H9 (cell line): ENCODE data around the gene UPB1. TPM values are rescaled to one million over a fixed set of nuclear protein-coding genes. Genes with fewer than 3 reads are reported as not detected.

Experiments
- DNase-seq: peaks from one replicate; pipeline ENCODE4 v3.0.0-alpha.2; 2017
- H2AFZ ChIP-seq: one replicate; pipeline ENCODE4 v1.6.1; 2013; ENCODE audit warnings: mild to moderate bottlenecking, low read length, control low read depth, moderate library complexity
- H2AK5ac ChIP-seq: 2 replicates; pipeline ENCODE4 v1.6.1; 2013; ENCODE audit warnings: low read length, control low read depth, mixed read lengths; ENCODE audit not compliant: insufficient read length
- H2BK120ac ChIP-seq: one replicate; pipeline ENCODE4 v1.6.1; 2013; ENCODE audit warnings: low read depth, mild to moderate bottlenecking, low read length, control low read depth, inconsistent platforms; ENCODE audit not compliant: poor library complexity, severe bottlenecking
- H2BK12ac ChIP-seq: 2 replicates; pipeline ENCODE4 v1.6.1; 2013; ENCODE audit warnings: low read length, control low read depth, mixed read lengths, low read depth; ENCODE audit not compliant: insufficient read length
- H2BK15ac ChIP-seq: 2 replicates; pipeline ENCODE4 v1.6.1; 2013; ENCODE audit warnings: low read depth, low read length, control low read depth
- H2BK20ac ChIP-seq: one replicate; pipeline ENCODE4 v1.6.1; 2013; ENCODE audit warnings: low read depth, mild to moderate bottlenecking, low read length, control low read depth, inconsistent platforms; ENCODE audit not compliant: poor library complexity, severe bottlenecking
- H2BK5ac ChIP-seq: 2 replicates; pipeline ENCODE4 v1.6.1; 2013; ENCODE audit warnings: low read length, control low read depth, mixed read lengths; ENCODE audit not compliant: insufficient read length
- H3K14ac ChIP-seq: 2 replicates; pipeline ENCODE4 v1.6.1; 2013; ENCODE audit warnings: low read length, control low read depth; ENCODE audit not compliant: insufficient read depth
- H3K18ac ChIP-seq: 2 replicates; pipeline ENCODE4 v1.6.1; 2013; ENCODE audit warnings: low read depth, mild to moderate bottlenecking, mixed read lengths, low read length, control low read depth; ENCODE audit not compliant: insufficient read length
- H3K23ac ChIP-seq: 2 replicates; pipeline ENCODE4 v1.6.1; 2013; ENCODE audit warnings: low read length, control low read depth, mixed read lengths, low read depth; ENCODE audit not compliant: insufficient read length
- H3K23me2 ChIP-seq: 2 replicates; pipeline ENCODE4 v1.6.1; 2013; ENCODE audit warnings: low read depth, mild to moderate bottlenecking, mixed read lengths, low read length, control low read depth; ENCODE audit not compliant: insufficient read length, poor library complexity, severe bottlenecking
- H3K27ac ChIP-seq: 2 replicates; pipeline ENCODE4 v1.5.1; 2013; ENCODE audit warnings: low read length, control low read depth, mixed read lengths, low read depth; ENCODE audit not compliant: insufficient read length
- H3K27me3 ChIP-seq: 2 replicates; pipeline ENCODE4 v1.6.1; 2013; ENCODE audit warnings: low read length, control low read depth, inconsistent platforms; ENCODE audit not compliant: insufficient read depth
- H3K4ac ChIP-seq: 2 replicates; pipeline ENCODE4 v1.6.1; 2013; ENCODE audit warnings: low read depth, mild to moderate bottlenecking, control low read depth, inconsistent platforms, low read length, moderate library complexity
- H3K4me1 ChIP-seq: 2 replicates; pipeline ENCODE4 v1.6.1; 2013; ENCODE audit warnings: low read length, control low read depth, inconsistent platforms; ENCODE audit not compliant: insufficient read depth
- H3K4me2 ChIP-seq: 2 replicates; pipeline ENCODE4 v1.6.1; 2013; ENCODE audit warnings: low read length, control low read depth, mixed read lengths; ENCODE audit not compliant: insufficient read length, insufficient read depth
- H3K56ac ChIP-seq: 2 replicates; pipeline ENCODE4 v1.6.1; 2013; ENCODE audit warnings: low read depth, mild to moderate bottlenecking, mixed read lengths, low read length, control low read depth; ENCODE audit not compliant: insufficient read length
- H3K79me1 ChIP-seq: 2 replicates; pipeline ENCODE4 v1.6.1; 2013; ENCODE audit warnings: low read depth, mild to moderate bottlenecking, moderate library complexity, low read length, control low read depth, inconsistent platforms; ENCODE audit not compliant: insufficient read depth, poor library complexity, severe bottlenecking
- H3K79me2 ChIP-seq: 2 replicates; pipeline ENCODE4 v1.6.1; 2013; ENCODE audit warnings: low read length, control low read depth, inconsistent platforms; ENCODE audit not compliant: insufficient read depth
- H3K9ac ChIP-seq: 2 replicates; pipeline ENCODE4 v1.6.1; 2013; ENCODE audit warnings: low read length, control low read depth, mixed read lengths; ENCODE audit not compliant: insufficient read length; ENCODE audit errors: extremely low read depth
- H3K9me3 ChIP-seq: one replicate; pipeline ENCODE4 v1.6.1; 2013; ENCODE audit warnings: low read depth, low read length, inconsistent platforms; ENCODE audit not compliant: control insufficient read depth
- H3T11ph ChIP-seq: one replicate; pipeline ENCODE4 v1.6.1; 2013; ENCODE audit warnings: mild to moderate bottlenecking, low read length, control low read depth, inconsistent platforms
- H4K20me1 ChIP-seq: one replicate; pipeline ENCODE4 v1.6.1; 2013; ENCODE audit not compliant: control insufficient read depth, insufficient read length, insufficient read depth
- H4K5ac ChIP-seq: 2 replicates; pipeline ENCODE4 v1.6.1; 2013; ENCODE audit warnings: low read depth, mild to moderate bottlenecking, mixed read lengths, low read length, control low read depth; ENCODE audit not compliant: insufficient read length
- H4K8ac ChIP-seq: replicated peaks from 2 replicates; pipeline ENCODE4 v1.6.1; 2013; ENCODE audit warnings: low read length, control low read depth, mixed read lengths, low read depth; ENCODE audit not compliant: insufficient read length
- H4K91ac ChIP-seq: 2 replicates; pipeline ENCODE4 v1.6.1; 2013; ENCODE audit warnings: low read depth, mild to moderate bottlenecking, moderate library complexity, mixed read lengths, low read length, control low read depth; ENCODE audit not compliant: insufficient read length
- H3K27ac Mint-ChIP-seq, 3 experiments: 2 replicates in 2 of 3; 3 replicates in 1 of 3; pipeline ENCODE4 v1.8.0; 2020 to 2021; ENCODE audit warnings: mixed read lengths in 3 of 3, mild to moderate bottlenecking in 1 of 3, moderate library complexity in 1 of 3
- H3K27me3 Mint-ChIP-seq: 2 replicates; pipeline ENCODE4 v1.8.0; 2021; ENCODE audit warnings: low read depth, mild to moderate bottlenecking, moderate library complexity, mixed read lengths
- H3K36me3 Mint-ChIP-seq, 3 experiments: 2 replicates in 2 of 3; 3 replicates in 1 of 3; pipeline ENCODE4 v1.8.0; 2020 to 2021; ENCODE audit warnings: low read depth in 3 of 3, mixed read lengths in 3 of 3; ENCODE audit not compliant: insufficient read depth in 1 of 3
- H3K4me1 Mint-ChIP-seq, 2 experiments: 2 replicates each; pipeline ENCODE4 v1.8.0; 2020; ENCODE audit warnings: mixed read lengths in 2 of 2
- H3K4me3 Mint-ChIP-seq, 2 experiments: 2 replicates in 1 of 2; 3 replicates in 1 of 2; pipeline ENCODE4 v1.8.0; 2020 to 2021; ENCODE audit warnings: mild to moderate bottlenecking in 2 of 2, mixed read lengths in 2 of 2, moderate library complexity in 1 of 2
- H3K9me3 Mint-ChIP-seq, 2 experiments: 2 replicates in 1 of 2; 3 replicates in 1 of 2; pipeline ENCODE4 v1.8.0; 2020; ENCODE audit warnings: mild to moderate bottlenecking in 2 of 2, mixed read lengths in 2 of 2, moderate library complexity in 1 of 2
- WGBS: extraction: QIAGEN DNeasy Blood & Tissue Kit; methylation state at CpG from one replicate; pipeline ENCODE4 v1.1.7; 2013; ENCODE audit warnings: missing lambda C conversion rate, low lambda C conversion rate, mixed read lengths; ENCODE audit not compliant: insufficient read length; ENCODE audit errors: extremely low coverage; 5-methylcytosine and 5-hydroxymethylcytosine counted together
- total RNA-seq: library from RNA; stranded (reverse); gene quantifications from 2 replicates; pipeline ENCODE4 v1.2.1, GENCODE V29; 2021
- TF ChIP-seq, protein P1 (sequence below): fragments of 200-600 bp; sonication (generic); conservative IDR thresholded peaks from 3 replicates; pipeline ENCODE4 v1.8.0; 2021; ENCODE audit warnings: antibody characterized with exemption, mild to moderate bottlenecking

The UPB1 gene
- total RNA-seq, 1 experiment from 2014 or later = not detected

DNA sequence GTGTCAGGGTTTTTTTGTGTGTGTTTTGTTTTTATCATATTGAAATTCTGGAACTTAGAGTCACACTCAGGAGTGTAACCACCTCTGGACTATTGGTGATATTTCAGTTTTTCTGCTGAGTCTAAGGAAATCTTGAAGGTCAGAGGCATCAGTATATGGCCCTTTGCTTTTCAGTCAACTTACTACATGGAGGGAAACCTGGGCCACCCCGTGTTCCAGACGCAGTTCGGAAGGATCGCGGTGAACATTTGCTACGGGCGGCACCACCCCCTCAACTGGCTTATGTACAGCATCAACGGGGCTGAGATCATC is 19.9 kb downstream of the UPB1 start:
- Histone ChIP-seq H3K4me1 (no peaks in the 10 kb centered on the region; the same call in 1 of the 2 replicates), H2BK120ac (no peak overlapping the region), H3K14ac (no peak overlapping the region), H2BK15ac (no peak overlapping the region), H4K5ac (no peak overlapping the region), H3K9me3 (no peaks in the 10 kb centered on the region), H4K91ac (no peak overlapping the region), H2AFZ (no peak overlapping the region), H3K79me2 (no peaks in the 10 kb centered on the region), H3K27me3 (no peaks in the 10 kb centered on the region), H3K23me2 (no peaks in the 10 kb centered on the region), H2BK5ac (no peak overlapping the region), H2BK20ac (no peak overlapping the region), H2BK12ac (no peak overlapping the region), H2AK5ac (no peak overlapping the region), H3K18ac (no peak overlapping the region), H3K4ac (no peak overlapping the region), H4K8ac (no peak overlapping the region), H4K20me1 (no peaks in the 10 kb centered on the region), H3K23ac (no peak overlapping the region), H3K79me1 (no peaks in the 10 kb centered on the region), H3T11ph (no peak overlapping the region), H3K4me2 (no peak overlapping the region), H3K27ac (no peak overlapping the region), H3K9ac (no peak overlapping the region), H3K56ac (no peak overlapping the region)
- Mint-ChIP-seq H3K27ac (no peak overlapping the region), H3K36me3 (no peaks in the 10 kb centered on the region; a peak in 1 of 7 replicates), H3K4me1 (peaks cover 23 to 24% of the 10 kb centered on the region in 2 experiments), H3K27me3 (peaks cover 2% of the 10 kb centered on the region), H3K9me3 (no peaks in the 10 kb centered on the region), H3K4me3 (no peak overlapping the region)
- no peak for DNase-seq
- TF ChIP-seq, protein P1, sequence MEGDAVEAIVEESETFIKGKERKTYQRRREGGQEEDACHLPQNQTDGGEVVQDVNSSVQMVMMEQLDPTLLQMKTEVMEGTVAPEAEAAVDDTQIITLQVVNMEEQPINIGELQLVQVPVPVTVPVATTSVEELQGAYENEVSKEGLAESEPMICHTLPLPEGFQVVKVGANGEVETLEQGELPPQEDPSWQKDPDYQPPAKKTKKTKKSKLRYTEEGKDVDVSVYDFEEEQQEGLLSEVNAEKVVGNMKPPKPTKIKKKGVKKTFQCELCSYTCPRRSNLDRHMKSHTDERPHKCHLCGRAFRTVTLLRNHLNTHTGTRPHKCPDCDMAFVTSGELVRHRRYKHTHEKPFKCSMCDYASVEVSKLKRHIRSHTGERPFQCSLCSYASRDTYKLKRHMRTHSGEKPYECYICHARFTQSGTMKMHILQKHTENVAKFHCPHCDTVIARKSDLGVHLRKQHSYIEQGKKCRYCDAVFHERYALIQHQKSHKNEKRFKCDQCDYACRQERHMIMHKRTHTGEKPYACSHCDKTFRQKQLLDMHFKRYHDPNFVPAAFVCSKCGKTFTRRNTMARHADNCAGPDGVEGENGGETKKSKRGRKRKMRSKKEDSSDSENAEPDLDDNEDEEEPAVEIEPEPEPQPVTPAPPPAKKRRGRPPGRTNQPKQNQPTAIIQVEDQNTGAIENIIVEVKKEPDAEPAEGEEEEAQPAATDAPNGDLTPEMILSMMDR = no peak
- WGBS = no CpG with 5 or more reads among the region's 8 CpGs
